Thyroid gland (tissue), 4 donors: ENCODE data around the gene OAS2. TPM values are rescaled to one million over a fixed set of nuclear protein-coding genes. Genes with fewer than 3 reads are reported as not detected.

Experiments used
- DNase-seq, 2 donors: peaks; one replicate each; pipeline ENCODE4 v3.0.0-alpha.2; 2019
- H3K27ac ChIP-seq, 3 donors: fragments of 200-600 bp; sonication (generic); 1 replicate in 2 of 3; 2 replicates in 1 of 3; pipeline ENCODE4 v1.5.1; 2016 to 2019; ENCODE audit warnings: mild to moderate bottlenecking in 1 of 3, moderate library complexity in 1 of 3
- H3K27me3 ChIP-seq: fragments of 200-600 bp; sonication (generic); one replicate; pipeline ENCODE4 v1.5.1; 2019
- H3K36me3 ChIP-seq, 2 donors: fragments of 200-600 bp; sonication (generic); one replicate each; pipeline ENCODE4 v1.5.1; 2016 to 2019
- H3K4me1 ChIP-seq, 2 donors: fragments of 200-600 bp; sonication (generic); one replicate each; pipeline ENCODE4 v1.5.1; 2017 to 2019
- H3K4me3 ChIP-seq, 3 donors: fragments of 200-600 bp; sonication (generic); replicated peaks in 1 of 3; 1 replicate in 2 of 3; 2 replicates in 1 of 3; pipeline ENCODE4 v1.5.1; 2016; ENCODE audit warnings: mild to moderate bottlenecking in 1 of 3
- H3K9me3 ChIP-seq: fragments of 200-600 bp; sonication (generic); one replicate; pipeline ENCODE4 v1.5.1; 2017
- POLR2A ChIP-seq, 2 donors: fragments of 450-650 bp; IDR thresholded peaks; one replicate each; pipeline ENCODE4 v1.6.1; 2017; ENCODE audit warnings: antibody characterized with exemption in 2 of 2, mild to moderate bottlenecking in 2 of 2, moderate library complexity in 1 of 2
- WGBS, 2 donors: methylation state at CpG; one replicate each; pipeline ENCODE4 v1.1.5; 2017; 5-methylcytosine and 5-hydroxymethylcytosine counted together
- intact Hi-C: fragments of 100-400 bp; cut with DNase I; formaldehyde crosslinking; loops from one replicate; pipeline ENCODE4 v1.15.1; 2023
- total RNA-seq, 4 donors: library from RNA; depleted of rRNA; stranded (reverse); fragments of >200 nt; gene quantifications; one replicate each; pipeline ENCODE4 v1.2.3, GENCODE V29; 2016
- TF ChIP-seq, protein P1 (sequence below), 6 experiments: fragments of 200-600 bp in 3 of 6; fragments of 450-650 bp in 3 of 6; sonication (generic) in 3 of 6; IDR thresholded peaks; one replicate each; pipeline ENCODE4 v1.5.1; 2016 to 2019; ENCODE audit warnings: antibody characterized with exemption in 6 of 6, mild to moderate bottlenecking in 2 of 6, inconsistent platforms in 1 of 6, moderate library complexity in 1 of 6

OAS2 gene
- 1 to 10 TPM; 2.7 to 9.1 (median 6.0) TPM for total RNA-seq

DNA sequence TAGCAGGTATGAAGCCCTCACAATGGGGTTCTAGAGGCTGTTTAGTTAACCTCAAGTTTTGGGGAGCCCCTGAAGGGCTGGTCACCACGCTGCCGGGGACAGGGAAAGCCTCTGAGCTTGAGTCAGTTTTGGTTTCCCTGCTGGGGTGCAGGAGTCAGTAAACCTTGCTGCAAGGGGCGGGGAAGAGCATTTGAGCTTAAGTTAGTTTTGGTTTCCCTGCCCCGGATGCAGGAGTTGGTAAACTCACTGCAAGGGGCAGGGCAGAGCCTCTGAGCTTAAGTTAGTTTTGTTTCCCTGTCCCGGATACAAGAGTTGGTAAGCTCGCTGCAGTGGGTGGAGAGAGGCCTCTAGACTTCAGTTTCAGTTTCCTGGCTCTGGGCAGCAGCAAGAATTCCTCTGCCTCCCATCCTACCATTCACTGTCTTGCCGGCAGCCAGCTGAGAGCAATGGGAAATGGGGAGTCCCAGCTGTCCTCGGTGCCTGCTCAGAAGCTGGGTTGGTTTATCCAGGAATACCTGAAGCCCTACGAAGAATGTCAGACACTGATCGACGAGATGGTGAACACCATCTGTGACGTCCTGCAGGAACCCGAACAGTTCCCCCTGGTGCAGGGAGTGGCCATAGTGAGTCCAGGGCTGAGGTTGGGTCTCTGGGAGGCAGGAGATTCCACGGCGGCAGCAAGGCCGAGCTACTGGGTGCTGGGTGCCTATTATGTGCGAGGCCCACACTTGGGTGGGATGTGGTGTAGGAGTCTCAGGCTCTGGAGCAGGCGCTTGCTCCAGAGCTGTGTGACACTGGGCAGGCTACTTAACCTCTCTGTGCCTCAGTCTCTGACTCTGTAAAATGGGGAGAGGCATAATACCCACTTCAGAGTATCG is at the start of gene OAS2:
OAS2 (plus strand) TSS at position 357 of the 878 bp plus-strand sequence; CDS start at position 447, 90 bp downstream.
- Histone ChIP-seq H3K27ac (peak within 1 kb of the TSS; percentile 52 to 74 (median 63)), H3K4me3 (peak within 1 kb of the TSS in 2 of 3 donors; percentile 0 to 22), H3K36me3 (no peaks in the 10 kb centered on the region), H3K27me3 (no peaks in the 10 kb centered on the region), H3K4me1 (peaks cover 5 to 8% of the 10 kb centered on the region in 2 donors), H3K9me3 (no peaks in the 10 kb centered on the region)
- WGBS, 2 donors: 40 to 48% methylated on average over 19 of the region's 19 CpGs
- intact Hi-C loops: no loop called here
- peak; percentile 32 to 55 for DNase-seq
- TF ChIP-seq, protein P1, sequence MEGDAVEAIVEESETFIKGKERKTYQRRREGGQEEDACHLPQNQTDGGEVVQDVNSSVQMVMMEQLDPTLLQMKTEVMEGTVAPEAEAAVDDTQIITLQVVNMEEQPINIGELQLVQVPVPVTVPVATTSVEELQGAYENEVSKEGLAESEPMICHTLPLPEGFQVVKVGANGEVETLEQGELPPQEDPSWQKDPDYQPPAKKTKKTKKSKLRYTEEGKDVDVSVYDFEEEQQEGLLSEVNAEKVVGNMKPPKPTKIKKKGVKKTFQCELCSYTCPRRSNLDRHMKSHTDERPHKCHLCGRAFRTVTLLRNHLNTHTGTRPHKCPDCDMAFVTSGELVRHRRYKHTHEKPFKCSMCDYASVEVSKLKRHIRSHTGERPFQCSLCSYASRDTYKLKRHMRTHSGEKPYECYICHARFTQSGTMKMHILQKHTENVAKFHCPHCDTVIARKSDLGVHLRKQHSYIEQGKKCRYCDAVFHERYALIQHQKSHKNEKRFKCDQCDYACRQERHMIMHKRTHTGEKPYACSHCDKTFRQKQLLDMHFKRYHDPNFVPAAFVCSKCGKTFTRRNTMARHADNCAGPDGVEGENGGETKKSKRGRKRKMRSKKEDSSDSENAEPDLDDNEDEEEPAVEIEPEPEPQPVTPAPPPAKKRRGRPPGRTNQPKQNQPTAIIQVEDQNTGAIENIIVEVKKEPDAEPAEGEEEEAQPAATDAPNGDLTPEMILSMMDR (IDR thresholded peaks at IDR 0.05): no peak
- peak in 1 of 2 donors; percentile 23 for TF ChIP-seq POLR2A (IDR thresholded peaks at IDR 0.05)

DNA sequence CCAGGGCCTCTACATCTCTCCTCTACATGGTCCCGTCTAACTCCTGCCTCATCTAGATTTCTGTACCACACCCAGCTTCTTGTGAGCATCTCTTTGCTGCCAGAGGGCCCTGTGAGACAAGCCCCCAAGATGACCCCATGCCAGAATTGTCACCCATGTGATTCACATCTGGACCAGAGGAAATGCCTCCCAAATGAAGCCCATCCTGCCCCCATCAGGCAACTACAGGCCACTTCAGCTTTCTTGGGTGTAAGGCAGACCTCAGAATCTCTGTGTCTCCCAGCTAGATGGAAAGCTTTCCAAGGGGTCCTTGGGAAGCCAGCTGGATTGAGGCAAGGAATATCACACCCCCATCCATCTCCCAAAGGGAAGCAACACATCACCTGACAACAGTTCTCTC is 49.3 kb upstream of the OAS2 start:
- Histone ChIP-seq H3K4me1 (no peaks in the 10 kb centered on the region), H3K9me3 (no peaks in the 10 kb centered on the region), H3K27me3 (no peaks in the 10 kb centered on the region), H3K4me3 (no peak overlapping the region), H3K36me3 (no peaks in the 10 kb centered on the region), H3K27ac (no peak overlapping the region)
- no peak for DNase-seq
- TF ChIP-seq POLR2A (IDR thresholded peaks at IDR 0.05): no peak
- TF ChIP-seq, protein P1 (IDR thresholded peaks at IDR 0.05): no peak
- intact Hi-C loops: no loop called here
- WGBS, 2 donors: 94 to 100% methylated on average over 1 of the region's 1 CpG

DNA sequence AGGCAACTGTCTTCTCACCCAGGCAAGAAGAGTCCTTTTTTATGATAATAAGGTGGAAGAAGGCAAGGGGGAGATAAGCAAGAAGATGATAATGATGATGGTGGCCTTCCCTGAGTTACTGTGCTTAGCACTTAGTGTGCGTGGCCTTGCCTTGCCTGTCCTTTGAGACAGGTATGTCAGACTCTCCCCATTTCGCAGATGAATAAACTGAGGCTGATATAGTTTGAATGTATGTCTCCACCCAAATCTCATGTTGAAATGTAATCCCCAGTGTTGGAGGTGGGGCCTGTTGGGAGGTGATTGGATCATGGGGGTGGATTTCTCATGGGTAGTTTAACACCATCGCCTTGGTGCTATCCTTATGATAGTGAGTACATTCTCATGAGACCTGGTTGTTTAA is 48.6 kb upstream of the OAS2 start:
- Histone ChIP-seq H3K27me3 (no peaks in the 10 kb centered on the region), H3K9me3 (no peaks in the 10 kb centered on the region), H3K27ac (no peak overlapping the region), H3K4me3 (no peak overlapping the region), H3K4me1 (no peaks in the 10 kb centered on the region), H3K36me3 (no peaks in the 10 kb centered on the region)
- TF ChIP-seq POLR2A (IDR thresholded peaks at IDR 0.05): no peak
- TF ChIP-seq, protein P1 (IDR thresholded peaks at IDR 0.05): no peak
- intact Hi-C loops: no loop called here
- DNase-seq: no peak
- WGBS, 2 donors: 95 to 98% methylated on average over 3 of the region's 3 CpGs

- Histone ChIP-seq H3K36me3 (no peaks in the 10 kb centered on the region), H3K9me3 (no peaks in the 10 kb centered on the region), H3K27ac (no peak overlapping the region), H3K27me3 (no peaks in the 10 kb centered on the region), H3K4me3 (no peak overlapping the region), H3K4me1 (no peaks in the 10 kb centered on the region)
- intact Hi-C loops: no loop called here
- DNase-seq: no peak
- TF ChIP-seq POLR2A (IDR thresholded peaks at IDR 0.05): no peak
- TF ChIP-seq, protein P1 (IDR thresholded peaks at IDR 0.05): no peak
- WGBS, 2 donors: 92 to 100% methylated on average over 1 to 2 of the region's 2 CpGs
These were observed 48.0 kb upstream of the OAS2 start for GRCh38 chr12:112930350-112930749.

GRCh38 chr12:112932485-112933128 is 45.7 kb upstream of the OAS2 start:
- WGBS, 2 donors: 41 to 47% methylated on average over 6 of the region's 6 CpGs
- DNase-seq: no peak
- H3K36me3 ChIP-seq: no peaks in the 10 kb centered on the region
- no peaks in the 10 kb centered on the region for H3K9me3 ChIP-seq
- H3K27me3 ChIP-seq: no peaks in the 10 kb centered on the region
- H3K4me1 ChIP-seq: no peaks in the 10 kb centered on the region
- no peak overlapping the region for H3K4me3 ChIP-seq
- TF ChIP-seq, protein P1 (IDR thresholded peaks at IDR 0.05): no peak
- no peak for TF ChIP-seq POLR2A (IDR thresholded peaks at IDR 0.05)
- no peak overlapping the region for H3K27ac ChIP-seq
- intact Hi-C loops: no loop called here
